ENCODE measurements around the gene KIF22.
A peak's percentile ranks its signal among the peaks of the same experiment; 100 is the strongest.

Gene KIF22

DNA sequence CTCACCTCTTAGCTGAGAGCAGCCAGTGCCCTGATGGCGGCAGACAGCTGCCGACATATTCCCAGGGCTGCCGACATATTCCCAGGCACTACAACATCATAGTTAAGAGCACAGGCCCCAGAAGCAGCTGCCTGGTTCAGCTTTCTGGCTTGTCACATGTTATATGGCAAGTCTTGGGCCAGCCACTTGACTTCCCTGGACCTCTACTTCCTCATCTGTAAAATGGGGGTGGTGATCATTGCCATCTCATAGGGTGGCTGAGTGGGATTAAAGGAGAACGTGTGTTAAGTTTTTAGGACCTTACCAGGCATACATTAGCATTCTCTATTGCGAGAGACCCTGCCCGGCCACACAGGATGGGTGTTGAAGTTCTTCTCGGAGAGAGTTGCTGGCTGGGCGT is 53.4 kb downstream of the KIF22 start:
- no peak for DNase-seq

- no peak for DNase-seq
Observed at GRCh38 chr16:29844575-29845331, 54.2 kb downstream of the KIF22 start.

DNA sequence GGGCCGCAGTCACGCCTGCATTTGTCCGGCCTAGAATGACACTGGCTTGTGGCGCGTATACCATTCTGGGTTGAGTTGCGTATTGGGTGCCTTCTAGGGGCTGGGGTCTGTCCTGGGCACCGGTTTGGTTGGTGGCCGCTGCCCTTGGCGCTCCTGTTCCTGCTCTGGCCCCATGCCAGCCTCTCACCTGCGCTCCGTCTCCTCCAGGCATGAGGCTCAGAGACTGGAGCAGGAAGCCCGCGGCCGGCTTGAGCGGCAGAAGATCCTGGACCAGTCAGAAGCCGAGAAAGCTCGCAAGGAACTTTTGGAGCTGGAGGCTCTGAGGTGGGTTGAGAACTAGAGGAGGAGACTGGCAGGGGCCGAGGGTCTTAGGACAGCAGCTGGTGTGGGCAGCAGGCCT is 55.1 kb downstream of the KIF22 start:
- no peak for DNase-seq

DNA sequence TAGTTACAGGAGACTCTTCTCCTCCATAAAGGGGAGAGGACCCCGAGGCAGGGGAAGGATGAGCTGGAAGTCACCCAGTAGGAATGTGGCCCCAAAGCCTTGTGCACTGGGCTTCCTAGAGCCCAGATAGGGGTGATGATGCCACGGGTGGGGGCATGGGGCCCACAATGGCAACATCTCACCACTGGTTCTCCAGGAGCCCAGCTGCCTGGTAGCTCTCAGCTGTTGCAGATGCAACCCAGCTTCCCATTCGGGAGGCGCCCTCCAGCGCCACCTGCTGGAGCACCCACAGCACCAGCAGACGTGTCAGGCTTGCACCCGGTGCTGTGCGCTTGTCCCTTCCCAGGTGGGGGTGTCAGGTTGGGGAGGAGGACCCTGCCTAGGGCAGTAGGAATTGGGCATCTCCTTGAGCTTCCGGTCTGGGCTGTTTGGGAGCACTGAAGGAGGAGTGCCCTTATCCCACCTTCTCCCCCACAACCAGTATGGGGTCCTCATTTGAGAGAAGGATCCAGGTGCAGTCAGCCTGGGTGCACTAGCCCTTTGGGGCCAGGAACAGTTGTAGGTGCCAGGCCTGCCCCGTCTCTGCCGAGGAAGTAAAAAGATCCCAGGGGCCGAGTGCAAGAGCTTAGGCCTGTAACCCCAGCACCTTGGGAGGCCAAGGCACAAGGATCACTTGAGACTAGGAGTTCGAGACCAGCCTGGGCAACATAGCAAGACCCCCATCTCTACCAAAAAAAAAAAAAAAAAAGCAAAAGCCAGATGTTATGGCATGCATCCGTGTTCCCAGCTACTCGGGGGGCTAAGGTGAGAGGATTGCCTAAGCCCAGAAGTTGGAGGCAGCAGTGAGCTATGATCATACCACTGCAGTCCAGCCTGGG is 58.1 kb downstream of the KIF22 start:
- peak; percentile 68 for DNase-seq

DNA sequence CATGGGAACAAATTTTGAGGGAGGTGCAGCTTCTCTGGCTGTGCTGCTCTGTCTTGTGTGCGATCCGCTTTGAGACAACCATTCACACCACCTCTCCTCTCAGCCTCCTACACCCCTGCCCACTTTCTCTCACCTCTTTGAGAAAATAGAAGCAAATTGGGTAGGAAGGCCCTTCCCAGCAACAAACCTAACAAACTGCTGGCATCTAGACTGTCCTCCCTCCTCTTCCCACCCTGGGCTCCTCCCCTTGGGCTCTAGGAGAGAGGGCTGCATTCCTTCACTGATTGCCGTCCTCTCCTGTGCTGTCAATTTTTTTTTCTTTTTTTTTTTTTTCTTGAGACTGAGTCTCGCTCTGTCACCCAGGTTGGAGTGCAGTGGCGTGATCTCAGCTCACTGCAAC is 59.0 kb downstream of the KIF22 start:
- DNase-seq: no peak

GRCh38 chr16:29850998-29851397 is 60.4 kb downstream of the KIF22 start:
- DNase-seq: no peak

- DNase-seq: no peak
Observed at GRCh38 chr16:29852654-29853053, 62.1 kb downstream of the KIF22 start.

GRCh38 chr16:29854520-29855100 is 64.1 kb downstream of the KIF22 start:
- DNase-seq: no peak
